LNCAP (cell line): Measurements from ENCODE around the gene IDH1.

Experiments
- CTCF ChIP-seq: fragments of 450-650 bp; IDR thresholded peaks from 2 replicates; pipeline ENCODE4 v1.5.1; 2017; ENCODE audit warnings: mild to moderate bottlenecking

Gene IDH1

GRCh38 chr2:208192611-208193236 lies 62.1 kb downstream of the IDH1 start:
- no peak for TF ChIP-seq CTCF

GRCh38 chr2:208189810-208190503 lies 64.9 kb downstream of the IDH1 start, which contains the start of gene C2orf80:
Gene C2orf80 (minus strand): TSS chr2:208190030. CDS start chr2:208186986, 3,044 bp downstream.
- no peak for TF ChIP-seq CTCF

- no peak for TF ChIP-seq CTCF
Measured at GRCh38 chr2:208189069-208189809, 65.6 kb downstream of the IDH1 start.

- TF ChIP-seq CTCF = no peak
Measured at GRCh38 chr2:208186893-208187292, 68.0 kb downstream of the IDH1 start.

- TF ChIP-seq CTCF = no peak
Measured at GRCh38 chr2:208186465-208186864, 68.4 kb downstream of the IDH1 start.
